ENCODE data around the gene SLC16A12.

- TF ChIP-seq CTCF (IDR thresholded peaks at IDR 0.05) (no peak), POLR2A (IDR thresholded peaks at IDR 0.05) (no peak)
These were observed 598 bp downstream of the SLC16A12 start for GRCh38 chr10:89534826-89535166.
